PC-9 (cell line): ENCODE data around the gene ZNF573. TPM values are rescaled to one million over a fixed set of nuclear protein-coding genes. Genes with fewer than 3 reads are reported as not detected.

Experiments used
- BruUV-seq: library from RNA; stranded (reverse); fragments of 400-500 nt; replicated peaks from 2 replicates; lab custom pipeline; 2021; lab: Mats Ljungman, UMichigan
- CTCF ChIA-PET: fragments of 300-600 bp; sonication (Branson Sonifier 250); formaldehyde crosslinking; loops from one replicate; lab custom pipeline; 2022; ENCODE audit warnings: antibody characterized with exemption; lab: Charles Lee
- POLR2A ChIA-PET: fragments of 300-600 bp; sonication (Branson Sonifier 250); formaldehyde crosslinking; loops from one replicate; lab custom pipeline; 2022; ENCODE audit warnings: antibody characterized with exemption; ENCODE audit not compliant: unreplicated experiment; lab: Charles Lee
- DNase-seq, 2 experiments: peaks; one replicate each; pipeline versions ENCODE4 v3.0.0 to v3.0.0-alpha.2; 2015 to 2022; ENCODE audit warnings: mixed read lengths in 1 of 2
- H2AFZ ChIP-seq: fragments of 200-600 bp; sonication (generic); 2 replicates; pipeline ENCODE4 v1.8.1; 2017; ENCODE audit warnings: antibody characterized with exemption
- H3F3A ChIP-seq: fragments of 200-600 bp; sonication (generic); 2 replicates; pipeline ENCODE4 v1.8.1; 2017; ENCODE audit warnings: antibody characterized with exemption, mild to moderate bottlenecking, low read depth; ENCODE audit not compliant: insufficient read depth
- H3K27ac ChIP-seq: fragments of 200-600 bp; sonication (generic); 2 replicates; pipeline ENCODE4 v1.6.1; 2016; ENCODE audit warnings: mixed run types
- H3K27me3 ChIP-seq: fragments of 200-600 bp; sonication (generic); 2 replicates; pipeline ENCODE4 v1.6.1; 2016; ENCODE audit warnings: low read depth, mixed run types; ENCODE audit not compliant: insufficient read depth
- H3K36me3 ChIP-seq: fragments of 200-600 bp; sonication (generic); 2 replicates; pipeline ENCODE4 v1.6.1; 2016; ENCODE audit warnings: low read depth, mixed run types
- H3K4me1 ChIP-seq: fragments of 200-600 bp; sonication (generic); replicated peaks from 2 replicates; pipeline ENCODE4 v1.6.1; 2016; ENCODE audit warnings: mixed run types; ENCODE audit not compliant: insufficient read depth
- H3K4me2 ChIP-seq: fragments of 200-600 bp; sonication (generic); 2 replicates; pipeline ENCODE4 v1.6.1; 2017; ENCODE audit warnings: mixed run types
- H3K4me3 ChIP-seq: fragments of 200-600 bp; sonication (generic); 2 replicates; pipeline ENCODE4 v1.6.1; 2016; ENCODE audit warnings: mixed run types
- H3K79me2 ChIP-seq: fragments of 200-600 bp; sonication (generic); 2 replicates; pipeline ENCODE4 v1.6.1; 2017; ENCODE audit warnings: low read depth, mixed run types
- H3K9me2 ChIP-seq: fragments of 200-600 bp; sonication (generic); 2 replicates; pipeline ENCODE4 v1.8.1; 2017; ENCODE audit warnings: mild to moderate bottlenecking; ENCODE audit not compliant: insufficient read depth
- H3K9me3 ChIP-seq: fragments of 200-600 bp; sonication (generic); 2 replicates; pipeline ENCODE4 v1.8.1; 2016; ENCODE audit warnings: low read depth; ENCODE audit not compliant: insufficient read depth
- H4K20me1 ChIP-seq: fragments of 200-600 bp; sonication (generic); 2 replicates; pipeline ENCODE4 v1.8.1; 2017; ENCODE audit not compliant: insufficient read depth
- EZH2 ChIP-seq: fragments of 200-600 bp; sonication (generic); IDR thresholded peaks from 2 replicates; pipeline ENCODE4 v1.8.0; 2017; ENCODE audit warnings: antibody characterized with exemption, low read depth
- intact Hi-C: fragments of 100-400 bp; cut with micrococcal nuclease; formaldehyde crosslinking; loops from one replicate; pipeline ENCODE4 v1.10.0; 2022; ENCODE audit not compliant: unreplicated experiment
- total RNA-seq: library from RNA; stranded (reverse); gene quantifications from 2 replicates; pipeline ENCODE4 v1.2.3, GENCODE V29; 2021
- TF ChIP-seq, protein P1 (sequence below): fragments of 200-600 bp; sonication (generic); conservative IDR thresholded peaks from 2 replicates; pipeline ENCODE4 v1.6.1; 2017; ENCODE audit warnings: mixed run types, antibody characterized with exemption, mild to moderate bottlenecking, moderate library complexity

Gene ZNF573
- total RNA-seq, 1 experiment from 2014 or later = 7.9 TPM

- Histone ChIP-seq H2AFZ (no peak overlapping the region), H3F3A (no peaks in the 10 kb centered on the region), H3K79me2 (no peaks in the 10 kb centered on the region), H4K20me1 (no peaks in the 10 kb centered on the region), H3K27me3 (no peaks in the 10 kb centered on the region), H3K4me3 (no peak overlapping the region), H3K9me3 (peaks cover 49% of the 10 kb centered on the region), H3K4me1 (no peaks in the 10 kb centered on the region), H3K27ac (no peak overlapping the region), H3K9me2 (no peaks in the 10 kb centered on the region), H3K4me2 (no peak overlapping the region), H3K36me3 (peaks cover 25% of the 10 kb centered on the region)
- CTCF ChIA-PET = no interaction called here
- intact Hi-C loops = no loop called here
- no peak for TF ChIP-seq EZH2
- TF ChIP-seq, protein P1, sequence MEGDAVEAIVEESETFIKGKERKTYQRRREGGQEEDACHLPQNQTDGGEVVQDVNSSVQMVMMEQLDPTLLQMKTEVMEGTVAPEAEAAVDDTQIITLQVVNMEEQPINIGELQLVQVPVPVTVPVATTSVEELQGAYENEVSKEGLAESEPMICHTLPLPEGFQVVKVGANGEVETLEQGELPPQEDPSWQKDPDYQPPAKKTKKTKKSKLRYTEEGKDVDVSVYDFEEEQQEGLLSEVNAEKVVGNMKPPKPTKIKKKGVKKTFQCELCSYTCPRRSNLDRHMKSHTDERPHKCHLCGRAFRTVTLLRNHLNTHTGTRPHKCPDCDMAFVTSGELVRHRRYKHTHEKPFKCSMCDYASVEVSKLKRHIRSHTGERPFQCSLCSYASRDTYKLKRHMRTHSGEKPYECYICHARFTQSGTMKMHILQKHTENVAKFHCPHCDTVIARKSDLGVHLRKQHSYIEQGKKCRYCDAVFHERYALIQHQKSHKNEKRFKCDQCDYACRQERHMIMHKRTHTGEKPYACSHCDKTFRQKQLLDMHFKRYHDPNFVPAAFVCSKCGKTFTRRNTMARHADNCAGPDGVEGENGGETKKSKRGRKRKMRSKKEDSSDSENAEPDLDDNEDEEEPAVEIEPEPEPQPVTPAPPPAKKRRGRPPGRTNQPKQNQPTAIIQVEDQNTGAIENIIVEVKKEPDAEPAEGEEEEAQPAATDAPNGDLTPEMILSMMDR = no peak
- BruUV-seq = no TSS peak
- no peak for DNase-seq
- POLR2A ChIA-PET = no interaction called here
Measured at GRCh38 chr19:37698216-37698615, 81.2 kb downstream of the ZNF573 start.

- Histone ChIP-seq H3K4me1 (no peaks in the 10 kb centered on the region), H3K9me2 (no peaks in the 10 kb centered on the region), H3K79me2 (no peaks in the 10 kb centered on the region), H3K36me3 (peaks cover 15% of the 10 kb centered on the region), H3K27ac (no peak overlapping the region), H2AFZ (no peak overlapping the region), H3K27me3 (no peaks in the 10 kb centered on the region), H3K9me3 (peaks cover 39% of the 10 kb centered on the region), H3K4me3 (no peak overlapping the region), H3F3A (no peaks in the 10 kb centered on the region), H3K4me2 (no peak overlapping the region), H4K20me1 (no peaks in the 10 kb centered on the region)
- DNase-seq = no peak
- TF ChIP-seq, protein P1 = no peak
- TF ChIP-seq EZH2 = no peak
- BruUV-seq = no TSS peak
- ChIA-PET CTCF (no interaction called here), POLR2A (no interaction called here)
- intact Hi-C loops = no loop called here
Measured at GRCh38 chr19:37695144-37695899, 84.1 kb downstream of the ZNF573 start.

- BruUV-seq = no TSS peak
- Histone ChIP-seq H3K27me3 (no peaks in the 10 kb centered on the region), H3K4me1 (no peaks in the 10 kb centered on the region), H2AFZ (no peak overlapping the region), H3F3A (no peaks in the 10 kb centered on the region), H3K4me3 (no peak overlapping the region), H3K9me3 (peaks cover 23% of the 10 kb centered on the region), H3K36me3 (no peaks in the 10 kb centered on the region; the same call in 1 of the 2 replicates), H4K20me1 (no peaks in the 10 kb centered on the region), H3K9me2 (no peaks in the 10 kb centered on the region), H3K4me2 (no peak overlapping the region), H3K27ac (no peak overlapping the region), H3K79me2 (no peaks in the 10 kb centered on the region)
- no peak for TF ChIP-seq EZH2
- TF ChIP-seq, protein P1 = no peak
- POLR2A ChIA-PET = no interaction called here
- no peak for DNase-seq
- intact Hi-C loops = no loop called here
- CTCF ChIA-PET = no interaction called here
Measured at GRCh38 chr19:37692956-37693620, 86.3 kb downstream of the ZNF573 start.
